Vagina (tissue), 2 donors: ENCODE results near the gene GPI. TPM values are rescaled to one million over a fixed set of nuclear protein-coding genes. Genes with fewer than 3 reads are reported as not detected.

Source experiments
- DNase-seq, 2 donors: peaks; one replicate each; pipeline ENCODE4 v3.0.0-alpha.2; 2017; ENCODE audit errors: extremely low spot score in 2 of 2
- H3K27ac ChIP-seq: fragments of 200-600 bp; sonication (generic); one replicate; pipeline ENCODE4 v1.5.1; 2019
- H3K27me3 ChIP-seq: fragments of 200-600 bp; sonication (generic); one replicate; pipeline ENCODE4 v1.5.1; 2019
- H3K36me3 ChIP-seq, 2 donors: fragments of 200-600 bp; sonication (generic); one replicate each; pipeline ENCODE4 v1.5.1; 2017 to 2019
- H3K4me1 ChIP-seq: fragments of 200-600 bp; sonication (generic); one replicate; pipeline ENCODE4 v1.5.1; 2019
- H3K4me3 ChIP-seq, 2 donors: fragments of 200-600 bp; sonication (generic); 1 replicate in 1 of 2; 2 replicates in 1 of 2; pipeline ENCODE4 v1.5.1; 2016 to 2019
- H3K9me3 ChIP-seq: fragments of 200-600 bp; sonication (generic); one replicate; pipeline ENCODE4 v1.5.1; 2019
- CTCF ChIP-seq, 3 experiments: fragments of 450-650 bp in 2 of 3; fragments of 200-600 bp in 1 of 3; sonication (generic) in 1 of 3; IDR thresholded peaks; one replicate each; pipeline ENCODE4 v1.5.1; 2017 to 2019; ENCODE audit warnings: antibody characterized with exemption in 3 of 3, mild to moderate bottlenecking in 2 of 3, moderate library complexity in 2 of 3
- POLR2A ChIP-seq, 2 donors: fragments of 450-650 bp; IDR thresholded peaks; one replicate each; pipeline ENCODE4 v1.6.1; 2017; ENCODE audit warnings: antibody characterized with exemption in 2 of 2, mild to moderate bottlenecking in 2 of 2, moderate library complexity in 2 of 2
- POLR2AphosphoS5 ChIP-seq, 2 donors: sonication (generic); formaldehyde crosslinking; IDR thresholded peaks; one replicate each; pipeline ENCODE4 v1.9.0; 2017; ENCODE audit warnings: antibody characterized with exemption in 2 of 2, mild to moderate bottlenecking in 2 of 2, low read depth in 1 of 2; ENCODE audit not compliant: insufficient read depth in 1 of 2
- intact Hi-C: fragments of 100-400 bp; cut with DNase I; formaldehyde crosslinking; loops from one replicate; pipeline ENCODE4 v1.15.1; 2023
- total RNA-seq: library from RNA; depleted of rRNA; stranded (reverse); fragments of >200 nt; gene quantifications from one replicate; pipeline ENCODE4 v1.2.3, GENCODE V29; 2016

GPI gene
- total RNA-seq, 1 donor from 2014 or later: 201 TPM

GRCh38 chr19:34430738-34431625 is 66.0 kb downstream of the GPI start:
- Histone ChIP-seq H3K27me3 (no peaks in the 10 kb centered on the region), H3K4me3 (peak overlapping the region in 1 of 2 donors; percentile 1), H3K36me3 (peaks cover 0 to 23% of the 10 kb centered on the region in 2 donors), H3K4me1 (peaks cover 51% of the 10 kb centered on the region), H3K27ac (peak overlapping the region; percentile 88), H3K9me3 (no peaks in the 10 kb centered on the region)
- intact Hi-C loops: loop anchor here (5.0 kb wide), 1 partner anchor 46 kb away; no protein-coding TSS in a partner anchor
- no peak for TF ChIP-seq POLR2AphosphoS5 (IDR thresholded peaks at IDR 0.05; ENCODE audit: insufficient read depth in 1 of 2, low read depth in 1 of 2)
- TF ChIP-seq CTCF (IDR thresholded peaks at IDR 0.05): peak in 2 of 3 experiments; percentile 21 to 27
- TF ChIP-seq POLR2A (IDR thresholded peaks at IDR 0.05): no peak
- DNase-seq: no peak

DNA sequence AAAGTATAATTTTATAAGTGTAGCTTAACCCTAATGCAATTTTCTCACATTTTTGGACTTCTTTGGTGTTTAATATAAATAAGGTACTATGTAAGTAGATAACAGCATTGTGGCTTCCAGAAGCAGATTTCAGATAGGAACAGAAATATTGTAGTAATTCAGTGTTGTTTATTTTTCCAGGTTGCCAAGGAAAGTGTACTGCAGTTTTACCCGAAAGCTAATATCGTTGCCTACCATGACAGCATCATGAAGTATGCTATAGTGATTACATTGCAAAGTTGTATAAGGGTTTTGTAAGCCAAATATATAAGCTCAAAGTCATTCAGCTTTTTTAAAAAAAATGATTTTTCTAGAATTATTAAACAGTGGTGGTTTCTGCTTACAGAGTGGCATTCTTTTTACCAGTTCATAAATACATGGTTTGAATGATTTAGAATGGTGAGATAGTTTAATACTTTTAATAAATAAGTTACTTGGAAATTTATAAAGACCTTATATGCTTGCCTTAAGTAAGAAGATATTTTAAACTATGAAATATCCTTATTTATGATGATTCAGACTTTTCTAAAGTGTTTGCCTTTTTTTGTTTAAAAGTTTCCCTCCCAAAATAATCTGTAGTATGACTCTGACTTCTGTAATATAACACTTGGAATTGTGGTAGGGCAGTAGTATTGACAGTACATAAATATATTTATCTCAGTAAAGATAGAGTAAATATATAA is 66.8 kb downstream of the GPI start:
- peak overlapping the region; percentile 73 for H3K27ac ChIP-seq
- DNase-seq: no peak
- intact Hi-C loops: loop anchor here (5.0 kb wide), 1 partner anchor 45 kb away; no protein-coding TSS in a partner anchor
- H3K36me3 ChIP-seq: peaks cover 0 to 30% of the 10 kb centered on the region in 2 donors
- no peaks in the 10 kb centered on the region for H3K9me3 ChIP-seq
- no peak overlapping the region for H3K4me3 ChIP-seq
- no peaks in the 10 kb centered on the region for H3K27me3 ChIP-seq
- TF ChIP-seq POLR2AphosphoS5 (IDR thresholded peaks at IDR 0.05; ENCODE audit: insufficient read depth in 1 of 2, low read depth in 1 of 2): no peak
- no peak for TF ChIP-seq POLR2A (IDR thresholded peaks at IDR 0.05)
- no peak for TF ChIP-seq CTCF (IDR thresholded peaks at IDR 0.05)
- H3K4me1 ChIP-seq: peaks cover 51% of the 10 kb centered on the region

- H3K27me3 ChIP-seq: no peaks in the 10 kb centered on the region
- peak overlapping the region; percentile 78 for H3K27ac ChIP-seq
- TF ChIP-seq POLR2AphosphoS5 (IDR thresholded peaks at IDR 0.05; ENCODE audit: insufficient read depth in 1 of 2, low read depth in 1 of 2) (peak in 1 of 2 donors; percentile 44), POLR2A (IDR thresholded peaks at IDR 0.05) (no peak), CTCF (IDR thresholded peaks at IDR 0.05) (no peak)
- no peak for DNase-seq
- no peaks in the 10 kb centered on the region for H3K9me3 ChIP-seq
- H3K4me1 ChIP-seq: peaks cover 44% of the 10 kb centered on the region
- peaks cover 0 to 40% of the 10 kb centered on the region in 2 donors for H3K36me3 ChIP-seq
- H3K4me3 ChIP-seq: no peak overlapping the region
- intact Hi-C loops: loop anchor here (5.0 kb wide), 1 partner anchor 45 kb away; no protein-coding TSS in a partner anchor
These were observed 67.8 kb downstream of the GPI start for GRCh38 chr19:34432797-34433196.

DNA sequence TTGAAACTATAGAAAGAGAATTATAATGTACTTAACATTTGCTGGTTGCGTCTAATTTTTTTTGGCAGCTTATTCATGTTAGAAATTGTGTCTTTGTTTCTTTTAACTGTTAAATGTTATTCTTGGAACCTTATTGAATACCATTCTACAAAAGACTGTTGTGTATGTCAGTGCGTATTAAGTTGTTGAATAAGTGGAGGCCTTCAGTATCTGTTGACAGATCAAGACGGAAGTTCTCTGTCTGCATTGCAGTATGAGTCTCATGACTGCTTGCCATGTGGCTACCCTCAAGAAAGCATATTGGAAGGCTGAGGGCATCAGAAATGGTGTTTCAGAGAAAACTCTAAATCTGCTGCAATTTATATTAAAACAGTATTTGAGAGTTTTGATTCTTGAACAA is 71.7 kb downstream of the GPI start:
- TF ChIP-seq POLR2A (IDR thresholded peaks at IDR 0.05) (no peak), CTCF (IDR thresholded peaks at IDR 0.05) (no peak), POLR2AphosphoS5 (IDR thresholded peaks at IDR 0.05; ENCODE audit: insufficient read depth in 1 of 2, low read depth in 1 of 2) (no peak)
- H3K9me3 ChIP-seq: no peaks in the 10 kb centered on the region
- no peak overlapping the region for H3K27ac ChIP-seq
- no peak for DNase-seq
- intact Hi-C loops: no loop called here
- no peaks in the 10 kb centered on the region for H3K27me3 ChIP-seq
- H3K4me3 ChIP-seq: no peak overlapping the region
- H3K36me3 ChIP-seq: peaks cover 0 to 66% of the 10 kb centered on the region in 2 donors
- H3K4me1 ChIP-seq: peaks cover 14% of the 10 kb centered on the region
